HEK293 (cell line): ENCODE measurements around the gene USP24.

Experiments
- CTCF ChIA-PET: fragments of 350-600 bp; formaldehyde crosslinking; extraction: SDS; loops from one replicate; lab custom pipeline; 2021; ENCODE audit warnings: antibody characterized with exemption; lab: Yijun Ruan, JAX
- POLR2A ChIA-PET: fragments of 300-600 bp; formaldehyde crosslinking; extraction: SDS; loops from one replicate; lab custom pipeline; 2020; ENCODE audit warnings: antibody characterized with exemption, inconsistent platforms; lab: Yijun Ruan, JAX
- H3K27ac ChIP-seq: fragments of 200-500 bp; sonication (Bioruptor generic); 2 replicates; pipeline ENCODE4 v1.5.1; 2014; ENCODE audit warnings: low read depth, low read length, control low read depth, inconsistent platforms; ENCODE audit errors: extremely low read depth
- H3K36me3 ChIP-seq, 2 experiments: fragments of 200-500 bp in 1 of 2; sonication (Bioruptor generic) in 1 of 2; 1 replicate in 1 of 2; 2 replicates in 1 of 2; pipeline ENCODE4 v1.5.1; 2014 to 2017; ENCODE audit warnings: inconsistent platforms in 2 of 2, low read length in 2 of 2; ENCODE audit not compliant: control insufficient read depth in 2 of 2, insufficient read depth in 1 of 2
- H3K4me1 ChIP-seq: fragments of 200-500 bp; sonication (Bioruptor generic); 2 replicates; pipeline ENCODE4 v1.5.1; 2014; ENCODE audit warnings: mild to moderate bottlenecking, low read length, inconsistent platforms; ENCODE audit not compliant: control insufficient read depth, insufficient read depth
- H3K4me3 ChIP-seq: 2 replicates; pipeline ENCODE4 v1.5.1; 2011; ENCODE audit warnings: low read depth, mild to moderate bottlenecking, control low read depth, low read length, moderate library complexity
- H3K9me3 ChIP-seq: fragments of 200-500 bp; sonication (Bioruptor generic); 2 replicates; pipeline ENCODE4 v1.5.1; 2014; ENCODE audit warnings: low read depth, low read length, inconsistent platforms; ENCODE audit not compliant: control insufficient read depth, insufficient read depth
- HOXA7 ChIP-seq: sonication (generic); formaldehyde crosslinking; IDR thresholded peaks from 2 replicates; pipeline ENCODE4 v1.8.1; 2022; ENCODE audit warnings: missing genetic modification reagents, borderline replicate concordance
- HOXD13 ChIP-seq: sonication (generic); formaldehyde crosslinking; IDR thresholded peaks from 2 replicates; pipeline ENCODE4 v1.8.0; 2022; ENCODE audit warnings: missing genetic modification reagents, borderline replicate concordance
- OVOL3 ChIP-seq: fragments of 450-650 bp; formaldehyde crosslinking; IDR thresholded peaks from 2 replicates; pipeline ENCODE4 v1.5.1; 2016; ENCODE audit warnings: missing biosample characterization, missing genetic modification characterization
- ZBTB1 ChIP-seq: fragments of 450-650 bp; formaldehyde crosslinking; IDR thresholded peaks from 2 replicates; pipeline ENCODE4 v1.5.1; 2016; ENCODE audit warnings: missing biosample characterization, missing genetic modification characterization
- ZNF121 ChIP-seq: fragments of 450-650 bp; formaldehyde crosslinking; IDR thresholded peaks from 2 replicates; pipeline ENCODE4 v1.5.1; 2016; ENCODE audit warnings: missing biosample characterization, missing genetic modification characterization
- ZNF19 ChIP-seq: fragments of 450-650 bp; formaldehyde crosslinking; IDR thresholded peaks from 2 replicates; pipeline ENCODE4; 2016; ENCODE audit warnings: missing biosample characterization, missing genetic modification characterization, low read depth
- ZNF266 ChIP-seq: fragments of 450-650 bp; formaldehyde crosslinking; IDR thresholded peaks from 2 replicates; pipeline ENCODE4 v1.5.1; 2016; ENCODE audit warnings: missing biosample characterization, missing genetic modification characterization, low read depth
- ZNF335 ChIP-seq: fragments of 450-650 bp; formaldehyde crosslinking; conservative IDR thresholded peaks from 2 replicates; pipeline ENCODE4 v1.5.1; 2016; ENCODE audit warnings: missing biosample characterization, missing genetic modification characterization
- ZNF426 ChIP-seq: fragments of 450-650 bp; formaldehyde crosslinking; IDR thresholded peaks from 2 replicates; pipeline ENCODE4 v1.5.1; 2017; ENCODE audit warnings: missing biosample characterization, missing genetic modification characterization, mild to moderate bottlenecking, inconsistent platforms, moderate library complexity
- ZNF521 ChIP-seq: fragments of 450-650 bp; formaldehyde crosslinking; IDR thresholded peaks from 2 replicates; pipeline ENCODE4 v1.5.1; 2017; ENCODE audit warnings: missing biosample characterization, mild to moderate bottlenecking, missing genetic modification characterization
- ZNF530 ChIP-seq: fragments of 450-650 bp; formaldehyde crosslinking; IDR thresholded peaks from 2 replicates; pipeline ENCODE4 v1.5.1; 2016; ENCODE audit warnings: low read depth, missing biosample characterization, missing genetic modification characterization
- TF ChIP-seq, protein P1 (sequence below): fragments of 450-650 bp; formaldehyde crosslinking; IDR thresholded peaks from 2 replicates; pipeline ENCODE4 v1.5.1; 2016; ENCODE audit warnings: missing biosample characterization, missing genetic modification characterization
- TF ChIP-seq, protein P2 (sequence below): fragments of 450-650 bp; formaldehyde crosslinking; IDR thresholded peaks from 2 replicates; pipeline ENCODE4 v1.5.1; 2017; ENCODE audit warnings: missing biosample characterization, missing genetic modification characterization
- TF ChIP-seq, protein P3 (sequence below): fragments of 450-650 bp; formaldehyde crosslinking; IDR thresholded peaks from 2 replicates; pipeline ENCODE4 v1.5.1; 2016; ENCODE audit warnings: missing biosample characterization, missing genetic modification characterization
- TF ChIP-seq, protein P4 (sequence below): fragments of 450-650 bp; formaldehyde crosslinking; IDR thresholded peaks from 2 replicates; pipeline ENCODE4 v1.5.1; 2016; ENCODE audit warnings: missing biosample characterization, missing genetic modification characterization, borderline replicate concordance

USP24 gene

DNA sequence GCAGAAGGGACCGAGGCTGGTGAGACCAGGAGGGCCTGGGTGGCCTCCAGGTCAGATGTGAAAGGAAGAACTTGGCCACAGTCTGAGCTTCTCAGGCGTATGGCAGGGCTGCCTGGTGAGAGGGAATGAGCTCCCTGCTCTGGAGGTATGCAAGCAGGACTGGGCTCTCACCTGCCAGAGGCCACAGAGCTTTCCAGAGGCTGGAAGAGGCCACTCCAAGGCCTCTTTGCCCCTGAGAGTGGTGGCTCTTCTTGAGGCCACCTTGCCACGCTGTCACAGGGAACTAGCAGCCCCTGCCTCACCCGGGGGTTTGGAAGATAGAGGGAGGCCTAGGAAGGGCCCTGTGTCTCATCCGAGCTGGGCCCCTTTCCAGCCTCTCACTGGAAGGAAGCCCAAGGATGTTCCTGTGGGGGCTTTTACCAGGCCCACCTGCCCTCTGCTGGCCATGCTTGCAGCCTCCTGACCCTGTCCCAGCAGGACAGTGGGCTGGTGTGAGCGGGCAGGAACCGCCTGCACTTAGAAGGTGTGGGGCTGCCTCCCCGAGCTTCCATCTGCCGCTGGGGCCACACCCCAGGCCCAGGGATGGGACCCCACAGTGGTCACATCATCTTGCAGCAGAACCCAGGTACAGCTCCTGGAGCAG, 165.8 kb downstream of the USP24 start:
- CTCF ChIA-PET, result interaction anchor here (0.5 to 1.1 kb wide), 2 partner anchors 104 to 962 kb away, joined by 4 read pairs; no protein-coding TSS in a partner anchor
- TF ChIP-seq ZNF335, result no peak
- no peak for TF ChIP-seq HOXD13 (CRISPR knock-in tag)
- no peak for TF ChIP-seq ZBTB1 (tag by site-specific recombination)
- TF ChIP-seq, protein P1, sequence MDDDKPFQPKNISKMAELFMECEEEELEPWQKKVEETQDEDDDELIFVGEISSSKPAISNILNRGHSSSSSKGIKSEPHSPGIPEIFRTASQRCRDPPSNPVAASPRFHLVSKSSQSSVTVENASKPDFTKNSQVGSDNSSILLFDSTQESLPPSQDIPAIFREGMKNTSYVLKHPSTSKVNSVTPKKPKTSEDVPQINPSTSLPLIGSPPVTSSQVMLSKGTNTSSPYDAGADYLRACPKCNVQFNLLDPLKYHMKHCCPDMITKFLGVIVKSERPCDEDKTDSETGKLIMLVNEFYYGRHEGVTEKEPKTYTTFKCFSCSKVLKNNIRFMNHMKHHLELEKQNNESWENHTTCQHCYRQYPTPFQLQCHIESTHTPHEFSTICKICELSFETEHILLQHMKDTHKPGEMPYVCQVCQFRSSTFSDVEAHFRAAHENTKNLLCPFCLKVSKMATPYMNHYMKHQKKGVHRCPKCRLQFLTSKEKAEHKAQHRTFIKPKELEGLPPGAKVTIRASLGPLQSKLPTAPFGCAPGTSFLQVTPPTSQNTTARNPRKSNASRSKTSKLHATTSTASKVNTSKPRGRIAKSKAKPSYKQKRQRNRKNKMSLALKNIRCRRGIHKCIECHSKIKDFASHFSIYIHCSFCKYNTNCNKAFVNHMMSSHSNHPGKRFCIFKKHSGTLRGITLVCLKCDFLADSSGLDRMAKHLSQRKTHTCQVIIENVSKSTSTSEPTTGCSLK, result no peak
- TF ChIP-seq, protein P2, sequence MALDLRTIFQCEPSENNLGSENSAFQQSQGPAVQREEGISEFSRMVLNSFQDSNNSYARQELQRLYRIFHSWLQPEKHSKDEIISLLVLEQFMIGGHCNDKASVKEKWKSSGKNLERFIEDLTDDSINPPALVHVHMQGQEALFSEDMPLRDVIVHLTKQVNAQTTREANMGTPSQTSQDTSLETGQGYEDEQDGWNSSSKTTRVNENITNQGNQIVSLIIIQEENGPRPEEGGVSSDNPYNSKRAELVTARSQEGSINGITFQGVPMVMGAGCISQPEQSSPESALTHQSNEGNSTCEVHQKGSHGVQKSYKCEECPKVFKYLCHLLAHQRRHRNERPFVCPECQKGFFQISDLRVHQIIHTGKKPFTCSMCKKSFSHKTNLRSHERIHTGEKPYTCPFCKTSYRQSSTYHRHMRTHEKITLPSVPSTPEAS, result no peak
- no peak for TF ChIP-seq ZNF121 (tag by site-specific recombination)
- no peak for TF ChIP-seq HOXA7 (CRISPR knock-in tag)
- TF ChIP-seq OVOL3 (tag by site-specific recombination), result no peak
- no peak for TF ChIP-seq ZNF530 (tag by site-specific recombination)
- TF ChIP-seq ZNF521 (tag by site-specific recombination), result no peak
- TF ChIP-seq, protein P3, sequence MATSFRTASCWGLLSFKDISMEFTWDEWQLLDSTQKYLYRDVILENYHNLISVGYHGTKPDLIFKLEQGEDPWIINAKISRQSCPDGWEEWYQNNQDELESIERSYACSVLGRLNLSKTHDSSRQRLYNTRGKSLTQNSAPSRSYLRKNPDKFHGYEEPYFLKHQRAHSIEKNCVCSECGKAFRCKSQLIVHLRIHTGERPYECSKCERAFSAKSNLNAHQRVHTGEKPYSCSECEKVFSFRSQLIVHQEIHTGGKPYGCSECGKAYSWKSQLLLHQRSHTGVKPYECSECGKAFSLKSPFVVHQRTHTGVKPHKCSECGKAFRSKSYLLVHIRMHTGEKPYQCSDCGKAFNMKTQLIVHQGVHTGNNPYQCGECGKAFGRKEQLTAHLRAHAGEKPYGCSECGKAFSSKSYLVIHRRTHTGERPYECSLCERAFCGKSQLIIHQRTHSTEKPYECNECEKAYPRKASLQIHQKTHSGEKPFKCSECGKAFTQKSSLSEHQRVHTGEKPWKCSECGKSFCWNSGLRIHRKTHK (tag by site-specific recombination), result no peak
- TF ChIP-seq ZNF426 (tag by site-specific recombination), result no peak
- TF ChIP-seq, protein P4, sequence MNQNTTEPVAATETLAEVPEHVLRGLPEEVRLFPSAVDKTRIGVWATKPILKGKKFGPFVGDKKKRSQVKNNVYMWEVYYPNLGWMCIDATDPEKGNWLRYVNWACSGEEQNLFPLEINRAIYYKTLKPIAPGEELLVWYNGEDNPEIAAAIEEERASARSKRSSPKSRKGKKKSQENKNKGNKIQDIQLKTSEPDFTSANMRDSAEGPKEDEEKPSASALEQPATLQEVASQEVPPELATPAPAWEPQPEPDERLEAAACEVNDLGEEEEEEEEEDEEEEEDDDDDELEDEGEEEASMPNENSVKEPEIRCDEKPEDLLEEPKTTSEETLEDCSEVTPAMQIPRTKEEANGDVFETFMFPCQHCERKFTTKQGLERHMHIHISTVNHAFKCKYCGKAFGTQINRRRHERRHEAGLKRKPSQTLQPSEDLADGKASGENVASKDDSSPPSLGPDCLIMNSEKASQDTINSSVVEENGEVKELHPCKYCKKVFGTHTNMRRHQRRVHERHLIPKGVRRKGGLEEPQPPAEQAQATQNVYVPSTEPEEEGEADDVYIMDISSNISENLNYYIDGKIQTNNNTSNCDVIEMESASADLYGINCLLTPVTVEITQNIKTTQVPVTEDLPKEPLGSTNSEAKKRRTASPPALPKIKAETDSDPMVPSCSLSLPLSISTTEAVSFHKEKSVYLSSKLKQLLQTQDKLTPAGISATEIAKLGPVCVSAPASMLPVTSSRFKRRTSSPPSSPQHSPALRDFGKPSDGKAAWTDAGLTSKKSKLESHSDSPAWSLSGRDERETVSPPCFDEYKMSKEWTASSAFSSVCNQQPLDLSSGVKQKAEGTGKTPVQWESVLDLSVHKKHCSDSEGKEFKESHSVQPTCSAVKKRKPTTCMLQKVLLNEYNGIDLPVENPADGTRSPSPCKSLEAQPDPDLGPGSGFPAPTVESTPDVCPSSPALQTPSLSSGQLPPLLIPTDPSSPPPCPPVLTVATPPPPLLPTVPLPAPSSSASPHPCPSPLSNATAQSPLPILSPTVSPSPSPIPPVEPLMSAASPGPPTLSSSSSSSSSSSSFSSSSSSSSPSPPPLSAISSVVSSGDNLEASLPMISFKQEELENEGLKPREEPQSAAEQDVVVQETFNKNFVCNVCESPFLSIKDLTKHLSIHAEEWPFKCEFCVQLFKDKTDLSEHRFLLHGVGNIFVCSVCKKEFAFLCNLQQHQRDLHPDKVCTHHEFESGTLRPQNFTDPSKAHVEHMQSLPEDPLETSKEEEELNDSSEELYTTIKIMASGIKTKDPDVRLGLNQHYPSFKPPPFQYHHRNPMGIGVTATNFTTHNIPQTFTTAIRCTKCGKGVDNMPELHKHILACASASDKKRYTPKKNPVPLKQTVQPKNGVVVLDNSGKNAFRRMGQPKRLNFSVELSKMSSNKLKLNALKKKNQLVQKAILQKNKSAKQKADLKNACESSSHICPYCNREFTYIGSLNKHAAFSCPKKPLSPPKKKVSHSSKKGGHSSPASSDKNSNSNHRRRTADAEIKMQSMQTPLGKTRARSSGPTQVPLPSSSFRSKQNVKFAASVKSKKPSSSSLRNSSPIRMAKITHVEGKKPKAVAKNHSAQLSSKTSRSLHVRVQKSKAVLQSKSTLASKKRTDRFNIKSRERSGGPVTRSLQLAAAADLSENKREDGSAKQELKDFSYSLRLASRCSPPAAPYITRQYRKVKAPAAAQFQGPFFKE, result no peak
- TF ChIP-seq ZNF266, result no peak
- no peak for TF ChIP-seq ZNF19 (tag by site-specific recombination)
- TF ChIP-seq, all 188 proteins: peak for 0
- POLR2A ChIA-PET, result interaction anchor here (0.6 kb wide), 1 partner anchor 228 kb away, joined by 3 read pairs; no protein-coding TSS in a partner anchor
- no peaks in the 10 kb centered on the region for H3K9me3 ChIP-seq
- H3K4me1 ChIP-seq, result no peaks in the 10 kb centered on the region
- H3K4me3 ChIP-seq, result no peak overlapping the region
- no peak overlapping the region for H3K27ac ChIP-seq
- H3K36me3 ChIP-seq, result no peaks in the 10 kb centered on the region
